NCI-H1436 treated with DMSO at 0.1 percent for 48 hours (cell line): ENCODE measurements around the gene CDC14A.

ENCODE experiments used
- DNase-seq: peaks from one replicate; lab custom pipeline; 2025; lab: John Stamatoyannopoulos, UW

Gene CDC14A

DNA sequence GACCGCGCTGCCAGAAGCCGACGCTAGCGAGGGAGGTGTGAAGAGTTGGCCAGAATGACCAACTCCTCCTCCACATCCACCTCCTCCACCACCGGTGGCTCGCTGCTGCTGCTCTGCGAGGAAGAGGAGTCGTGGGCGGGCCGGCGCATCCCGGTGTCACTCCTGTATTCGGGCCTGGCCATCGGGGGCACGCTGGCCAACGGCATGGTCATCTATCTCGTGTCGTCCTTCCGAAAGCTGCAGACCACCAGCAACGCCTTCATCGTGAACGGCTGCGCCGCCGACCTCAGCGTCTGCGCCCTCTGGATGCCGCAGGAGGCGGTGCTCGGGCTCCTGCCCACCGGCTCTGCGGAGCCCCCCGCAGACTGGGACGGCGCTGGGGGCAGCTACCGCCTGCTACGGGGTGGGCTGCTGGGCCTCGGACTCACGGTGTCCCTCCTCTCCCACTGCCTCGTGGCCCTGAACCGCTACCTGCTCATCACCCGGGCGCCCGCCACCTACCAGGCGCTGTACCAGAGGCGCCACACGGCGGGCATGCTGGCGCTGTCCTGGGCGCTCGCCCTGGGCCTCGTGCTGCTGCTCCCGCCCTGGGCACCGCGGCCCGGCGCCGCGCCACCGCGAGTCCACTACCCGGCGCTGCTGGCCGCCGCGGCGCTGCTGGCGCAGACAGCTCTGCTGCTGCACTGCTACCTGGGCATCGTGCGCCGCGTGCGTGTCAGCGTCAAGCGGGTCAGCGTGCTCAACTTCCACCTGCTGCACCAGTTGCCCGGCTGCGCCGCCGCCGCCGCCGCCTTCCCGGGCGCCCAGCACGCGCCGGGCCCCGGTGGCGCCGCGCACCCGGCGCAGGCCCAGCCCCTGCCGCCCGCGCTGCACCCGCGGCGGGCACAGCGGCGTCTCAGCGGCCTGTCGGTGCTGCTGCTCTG lies 186.9 kb downstream of the CDC14A start:
- no peak for DNase-seq

DNA sequence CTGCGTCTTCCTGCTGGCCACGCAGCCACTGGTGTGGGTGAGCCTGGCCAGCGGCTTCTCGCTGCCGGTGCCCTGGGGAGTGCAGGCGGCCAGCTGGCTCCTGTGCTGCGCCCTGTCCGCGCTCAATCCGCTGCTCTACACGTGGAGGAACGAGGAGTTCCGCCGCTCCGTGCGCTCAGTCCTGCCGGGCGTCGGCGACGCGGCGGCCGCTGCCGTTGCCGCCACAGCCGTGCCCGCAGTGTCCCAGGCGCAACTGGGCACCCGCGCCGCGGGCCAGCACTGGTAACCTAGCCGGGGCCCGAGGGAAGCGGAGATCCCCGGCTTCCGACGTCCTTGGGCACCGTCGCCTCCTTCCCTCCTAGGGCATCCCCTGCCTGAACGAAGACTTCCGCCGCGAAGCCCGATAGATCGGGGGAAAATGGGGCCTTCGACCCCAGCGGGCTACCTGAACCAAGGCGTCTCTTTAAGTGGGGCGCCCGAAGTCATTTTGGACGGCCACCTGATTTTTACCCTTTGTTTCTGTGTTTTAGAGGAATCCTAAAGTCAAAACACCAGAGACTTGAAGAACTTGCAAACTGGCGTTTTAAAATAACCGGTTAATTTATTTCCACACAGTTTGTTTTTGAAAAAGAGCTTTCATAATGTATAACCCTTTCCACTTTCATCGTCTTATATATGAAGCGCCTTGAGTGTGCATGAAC lies 187.7 kb downstream of the CDC14A start:
- no peak for DNase-seq

DNA sequence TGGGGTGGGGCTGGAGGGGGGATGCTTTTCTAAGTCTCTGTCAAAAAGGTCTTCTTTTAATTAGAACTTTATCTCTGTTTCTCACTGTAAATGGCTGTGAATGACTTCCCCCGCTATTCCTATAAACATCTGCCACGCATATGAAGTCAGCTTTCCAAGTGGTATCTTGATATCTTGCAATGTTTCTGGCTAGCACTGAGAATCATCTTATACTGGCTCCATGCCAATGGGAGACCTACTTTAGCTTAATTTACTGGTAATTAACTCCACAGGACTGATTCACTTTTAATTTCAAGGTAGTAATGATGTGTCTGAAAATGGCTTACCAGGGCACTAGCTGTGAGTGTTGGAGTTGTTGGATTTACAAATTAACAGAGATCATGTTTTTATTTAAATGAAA lies 190.0 kb downstream of the CDC14A start:
- no peak for DNase-seq

DNA sequence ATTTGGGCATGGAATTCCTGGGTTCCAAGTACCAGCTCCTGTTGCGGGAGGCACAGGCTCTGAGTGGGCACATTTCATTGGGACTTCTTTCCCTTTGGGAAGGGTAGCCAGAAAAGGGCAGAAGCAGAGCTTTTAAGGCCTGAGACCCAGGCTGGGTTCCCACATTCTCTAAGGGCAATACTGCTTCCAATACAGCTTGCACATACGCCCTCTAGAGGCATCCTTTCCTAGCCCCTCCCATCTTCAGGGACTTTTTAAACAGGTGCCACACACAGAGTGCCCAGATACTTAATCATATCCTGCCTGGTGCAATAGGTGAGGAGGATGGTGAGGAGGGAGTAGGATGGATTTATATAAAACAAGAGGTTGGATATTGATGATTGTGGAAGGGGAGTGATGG lies 191.3 kb downstream of the CDC14A start:
- no peak for DNase-seq

DNA sequence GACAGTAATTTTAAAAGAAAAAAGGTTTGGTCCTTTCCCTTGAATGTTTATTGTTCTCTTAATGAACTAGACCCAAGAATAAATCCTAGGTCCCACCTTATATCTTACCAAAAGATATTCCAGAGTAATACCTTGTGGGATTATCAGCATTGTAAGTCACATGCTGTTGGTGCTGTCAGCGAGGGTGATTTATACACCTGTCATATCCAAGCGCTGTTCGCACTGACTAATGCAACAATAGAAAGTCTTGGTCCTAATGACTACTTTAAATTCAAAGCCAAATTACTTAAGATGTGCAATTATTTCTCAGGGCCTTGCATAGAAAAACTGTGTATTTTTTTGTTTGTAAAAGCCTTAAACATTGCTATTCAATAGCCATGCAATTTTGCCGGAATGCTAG lies 192.5 kb downstream of the CDC14A start:
- no peak for DNase-seq

DNA sequence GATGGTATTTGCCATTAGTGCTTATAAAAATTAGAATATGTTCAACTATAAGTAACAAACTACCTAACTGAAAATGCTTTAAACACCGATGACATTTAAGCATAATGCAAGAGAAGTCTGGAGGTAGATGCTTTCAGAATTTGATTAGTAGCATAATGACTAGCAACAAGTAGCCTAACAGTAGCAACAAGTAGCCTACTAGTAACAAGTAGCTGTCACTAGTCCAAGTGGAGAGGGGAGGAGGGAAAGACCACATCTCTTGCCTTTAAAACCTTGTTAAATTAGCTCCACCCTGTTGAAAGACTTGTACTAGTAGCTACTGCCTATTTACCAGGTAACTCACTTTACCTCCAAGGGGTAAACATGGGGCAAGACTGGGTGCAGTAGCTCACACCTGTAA lies 193.5 kb downstream of the CDC14A start:
- DNase-seq = no peak

DNA sequence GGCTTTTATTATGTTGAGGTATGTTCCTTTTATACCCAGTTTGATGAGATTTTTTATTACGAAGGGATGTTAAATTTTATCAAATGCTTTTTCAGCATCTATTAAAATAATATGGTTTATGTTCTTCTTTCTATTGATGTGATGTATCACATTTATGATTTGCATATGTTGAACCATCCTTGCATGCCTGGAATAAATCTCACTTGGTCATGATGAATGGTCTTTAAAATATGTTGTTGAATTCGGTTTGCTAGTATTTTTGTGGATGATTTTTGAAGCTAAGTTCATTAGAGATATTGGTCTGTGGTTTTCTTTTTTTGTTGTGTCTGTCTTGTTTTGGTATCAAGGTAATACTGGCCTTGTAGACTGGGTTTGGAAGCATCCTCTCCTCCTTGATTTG lies 199.7 kb downstream of the CDC14A start:
- no peak for DNase-seq

DNA sequence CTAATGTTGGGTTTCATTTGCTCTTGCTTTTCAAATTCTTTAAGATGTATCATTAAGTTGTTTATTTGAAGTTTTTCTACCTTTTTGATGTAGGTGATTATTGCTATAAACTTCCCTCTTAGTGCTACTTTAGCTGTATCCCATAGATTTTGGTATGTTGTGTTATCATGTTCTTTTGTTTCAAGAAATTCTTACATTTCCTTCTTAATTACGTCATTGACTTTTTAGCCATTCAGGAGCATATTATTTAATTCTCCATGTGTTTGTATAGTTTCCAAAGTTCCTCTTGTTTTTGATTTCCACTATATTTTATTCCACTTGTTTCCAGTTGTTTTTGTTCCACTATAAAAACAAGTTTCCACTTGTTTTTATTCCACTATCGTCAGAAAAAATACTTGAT lies 200.6 kb downstream of the CDC14A start:
- no peak for DNase-seq

DNA sequence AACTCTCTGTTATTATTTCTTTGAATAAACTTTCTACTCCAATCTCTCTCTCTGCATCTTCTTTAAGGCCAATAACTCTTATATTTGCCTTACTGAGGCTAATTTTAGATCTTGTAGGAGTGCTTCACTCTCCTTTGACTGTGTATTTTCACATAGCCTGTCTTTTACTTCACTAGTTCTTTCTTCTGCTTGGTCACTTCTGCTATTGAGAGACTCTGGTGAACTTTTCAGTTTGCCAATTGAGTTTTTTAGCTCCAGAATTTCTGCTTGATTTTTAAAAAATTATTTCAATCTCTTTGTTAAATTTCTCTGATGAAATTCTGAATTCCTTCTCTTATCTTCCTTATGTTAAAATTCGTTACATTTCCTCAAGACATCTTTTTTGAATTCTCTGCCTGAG lies 203.9 kb downstream of the CDC14A start:
- DNase-seq = no peak

DNA sequence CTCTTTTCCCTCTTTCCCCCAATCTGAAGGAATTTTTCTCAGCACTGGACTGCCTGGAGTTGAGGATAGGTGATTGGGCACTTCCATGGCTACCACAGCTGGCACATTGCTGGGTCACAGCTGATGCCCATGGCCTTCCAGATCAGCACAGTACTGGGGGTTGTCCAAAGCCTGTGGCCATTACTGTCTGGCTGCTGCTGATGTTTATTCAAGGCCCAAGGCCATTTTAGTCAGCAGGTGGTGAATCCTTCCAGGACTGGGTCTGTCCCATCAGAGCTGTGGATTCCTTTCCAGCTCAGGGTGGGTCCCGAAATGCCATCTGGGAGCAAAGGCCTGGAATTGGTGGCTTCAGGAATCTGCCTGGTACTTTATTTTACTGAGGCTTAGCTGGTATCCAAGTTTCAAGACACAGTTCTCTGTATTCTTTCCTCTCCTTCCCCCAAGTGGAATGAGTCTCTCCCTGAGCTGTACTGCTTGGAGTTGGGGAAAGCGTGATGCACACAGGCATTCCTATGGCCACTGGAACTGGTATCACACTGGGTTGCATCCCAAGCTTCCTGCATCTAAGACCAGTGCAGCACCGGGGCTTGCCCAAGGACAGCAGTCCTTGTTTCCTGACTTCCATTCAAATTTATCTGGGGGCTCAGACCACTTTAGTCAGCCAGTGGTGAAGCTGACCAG lies 204.8 kb downstream of the CDC14A start:
- DNase-seq = no peak

DNA sequence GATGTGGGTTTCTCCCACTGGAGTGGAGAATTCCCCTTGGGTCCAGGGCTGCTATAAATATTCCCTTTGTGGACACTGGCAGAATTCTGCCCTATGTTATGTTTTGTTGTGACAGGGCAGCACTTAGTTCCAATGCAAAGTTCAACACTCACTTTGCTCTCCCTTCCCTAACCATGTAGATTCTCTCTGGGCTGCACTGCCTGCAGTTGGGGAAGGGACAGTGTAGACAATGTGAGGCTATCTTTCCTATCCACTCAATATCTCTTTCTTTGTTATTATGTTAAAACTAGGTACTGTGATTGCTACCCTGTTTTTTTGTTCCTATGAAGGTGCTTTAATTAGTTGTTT lies 205.3 kb downstream of the CDC14A start:
- DNase-seq = no peak

DNA sequence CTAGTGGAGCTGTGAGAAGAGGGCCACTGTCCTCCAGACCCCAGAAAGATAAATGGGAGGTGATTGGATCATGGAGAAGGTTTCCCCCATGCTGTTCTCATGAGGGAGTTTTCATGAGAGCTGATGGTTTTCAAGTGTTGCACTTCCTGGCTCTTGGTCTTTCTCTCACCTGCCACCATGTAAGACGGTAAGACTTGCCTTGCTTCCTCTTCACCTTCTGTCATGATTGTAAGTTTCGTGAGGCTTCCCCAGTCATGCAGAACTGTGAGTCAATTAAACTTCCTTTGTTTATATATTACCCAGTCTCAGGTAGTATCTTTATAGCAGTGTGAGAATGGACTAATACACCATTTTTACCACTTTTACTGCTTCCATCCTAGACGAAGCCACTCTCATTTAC lies 213.2 kb downstream of the CDC14A start:
- DNase-seq = no peak

DNA sequence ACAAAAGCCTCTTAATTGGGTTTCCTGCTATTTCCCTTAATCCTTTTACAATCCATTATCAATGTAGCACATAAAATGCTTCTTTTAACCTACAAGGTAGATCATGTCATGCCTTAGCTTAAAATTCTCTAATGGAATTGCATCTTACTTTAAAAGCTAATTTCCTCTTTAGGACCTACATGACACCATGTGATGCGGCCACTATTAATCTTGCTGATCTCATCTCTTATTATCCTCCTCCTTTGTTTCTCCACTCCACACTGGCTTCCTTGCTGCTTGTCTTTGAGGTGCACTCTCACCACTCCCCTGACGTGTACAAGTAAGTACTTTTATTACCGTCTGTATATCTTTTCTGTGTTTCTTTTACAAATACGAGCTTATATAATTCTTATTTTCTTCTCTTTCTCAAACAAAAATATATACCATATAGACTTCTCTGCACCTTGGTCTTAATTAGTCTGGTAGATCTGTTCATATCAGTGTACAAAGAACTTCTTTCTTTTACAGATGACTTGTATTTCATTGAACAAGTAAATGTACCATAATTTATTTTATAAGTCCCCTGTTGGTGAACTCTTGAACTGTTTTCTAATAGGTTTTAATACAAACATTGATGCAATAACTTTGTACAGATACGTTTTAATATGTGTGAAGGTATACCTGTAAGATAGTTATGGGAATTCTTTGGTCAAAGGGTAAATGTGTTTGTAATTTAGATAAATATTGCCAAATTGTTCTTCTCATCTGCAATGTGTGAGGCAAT lies 213.8 kb downstream of the CDC14A start:
- DNase-seq = no peak

DNA sequence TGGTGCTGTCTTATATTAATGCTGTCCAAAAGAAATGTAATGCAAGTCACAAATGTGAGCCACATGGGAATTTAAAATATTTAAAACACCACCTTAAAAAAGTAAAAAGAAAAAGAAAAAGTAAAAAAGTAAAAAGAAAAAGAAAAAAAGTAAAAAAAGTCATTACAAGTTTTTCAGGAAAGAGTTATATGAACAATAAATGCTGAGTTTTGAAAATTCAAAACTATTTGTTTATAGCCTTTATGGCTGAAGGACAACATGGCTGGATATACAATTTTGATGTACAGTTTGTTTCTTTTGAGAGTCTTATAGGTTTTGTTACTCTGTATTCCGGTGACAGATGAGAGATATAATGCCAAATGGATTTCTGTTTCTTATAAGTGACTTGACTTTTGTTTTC lies 214.8 kb downstream of the CDC14A start:
- DNase-seq = no peak
